NCI-H524 treated with DMSO at 0.1 percent for 48 hours (cell line): ENCODE data around the gene TBX10.
"Not testable (repeated sequence)": the region's sequence is repeated elsewhere in the genome, so short reads cannot be mapped to it uniquely, and the experiment has no call there.

Experiments
- DNase-seq: peaks from one replicate; lab custom pipeline; 2025; lab: John Stamatoyannopoulos, UW

The TBX10 gene

GRCh38 chr11:67664213-67664585 is 24.6 kb upstream of the TBX10 start:
- DNase-seq = no peak

- DNase-seq = no peak
Observed at GRCh38 chr11:67663532-67664212, 24.1 kb upstream of the TBX10 start.

- DNase-seq = no peak
Observed at GRCh38 chr11:67662835-67663531, 23.4 kb upstream of the TBX10 start.

- no peak for DNase-seq
Observed at GRCh38 chr11:67662142-67662834, 22.7 kb upstream of the TBX10 start.

GRCh38 chr11:67660752-67661151 is 21.2 kb upstream of the TBX10 start:
- not testable (repeated sequence) for DNase-seq

GRCh38 chr11:67659651-67660165 is 20.1 kb upstream of the TBX10 start:
- DNase-seq = not testable (repeated sequence)

GRCh38 chr11:67657300-67657699 is 17.7 kb upstream of the TBX10 start:
- no peak for DNase-seq

- DNase-seq = no peak
Observed at GRCh38 chr11:67656278-67656922, 16.8 kb upstream of the TBX10 start.

- DNase-seq = no peak
Observed at GRCh38 chr11:67654225-67654624, 14.7 kb upstream of the TBX10 start.

GRCh38 chr11:67652965-67653845 is 13.6 kb upstream of the TBX10 start:
- no peak for DNase-seq

GRCh38 chr11:67651976-67652781 is 12.6 kb upstream of the TBX10 start:
- no peak for DNase-seq

- DNase-seq = no peak
Observed at GRCh38 chr11:67649634-67650510, 10.3 kb upstream of the TBX10 start.

GRCh38 chr11:67648796-67649613 is 9.4 kb upstream of the TBX10 start:
- DNase-seq = no peak

- no peak for DNase-seq
Observed at GRCh38 chr11:67648140-67648795, 8.7 kb upstream of the TBX10 start.

GRCh38 chr11:67647471-67647870 is 7.9 kb upstream of the TBX10 start:
- DNase-seq = no peak

GRCh38 chr11:67646535-67647336 is 7.2 kb upstream of the TBX10 start:
- DNase-seq = no peak
